H1 (cell line): ENCODE data around the gene CTIF. TPM values are rescaled to one million over a fixed set of nuclear protein-coding genes. Genes with fewer than 3 reads are reported as not detected.

ENCODE experiments used
- CTCF ChIA-PET: fragments of 300-600 bp; sonication (Branson Sonifier 250); formaldehyde crosslinking; loops from one replicate; lab custom pipeline; 2021; ENCODE audit not compliant: partially characterized antibody; lab: Charles Lee
- POLR2A ChIA-PET: fragments of 300-600 bp; sonication (Branson Sonifier 250); formaldehyde crosslinking; loops from one replicate; lab custom pipeline; 2021; ENCODE audit warnings: inconsistent platforms; ENCODE audit not compliant: partially characterized antibody; lab: Charles Lee
- DNase-seq, 2 experiments: peaks; one replicate each; pipeline versions ENCODE4 v3.0.0 to v3.0.0-alpha.2; 2010 to 2022; ENCODE audit warnings: low spot score in 2 of 2, low read depth in 1 of 2, mixed read lengths in 1 of 2
- FAIRE-seq: peaks from 2 replicates; lab custom pipeline; 2011; peaks lifted over from hg19 to GRCh38; lab: Jason Lieb, UNC
- H2AFZ ChIP-seq: 2 replicates; pipeline ENCODE4 v1.8.1; 2012; ENCODE audit warnings: low read length, inconsistent platforms
- H2AK5ac ChIP-seq: 2 replicates; pipeline ENCODE4 v1.6.1; 2013; ENCODE audit warnings: low read depth, low read length
- H2BK120ac ChIP-seq: replicated peaks from 2 replicates; pipeline ENCODE3; 2013; ENCODE audit warnings: low read depth, low read length, inconsistent platforms
- H2BK12ac ChIP-seq: 2 replicates; pipeline ENCODE4 v1.6.1; 2013; ENCODE audit warnings: low read depth, low read length
- H2BK15ac ChIP-seq: 2 replicates; pipeline ENCODE4 v1.6.1; 2013; ENCODE audit warnings: low read length
- H2BK20ac ChIP-seq: 2 replicates; pipeline ENCODE4 v1.6.1; 2013; ENCODE audit warnings: low read length
- H2BK5ac ChIP-seq: 2 replicates; pipeline ENCODE4 v1.6.1; 2013; ENCODE audit warnings: low read depth, low read length
- H3K14ac ChIP-seq: 2 replicates; pipeline ENCODE4 v1.6.1; 2013; ENCODE audit warnings: inconsistent platforms; ENCODE audit not compliant: insufficient read length
- H3K18ac ChIP-seq: 2 replicates; pipeline ENCODE4 v1.6.1; 2013; ENCODE audit warnings: low read length; ENCODE audit errors: extremely low read depth
- H3K23ac ChIP-seq: 2 replicates; pipeline ENCODE4 v1.6.1; 2013; ENCODE audit warnings: inconsistent platforms; ENCODE audit not compliant: insufficient read length
- H3K23me2 ChIP-seq: 2 replicates; pipeline ENCODE4 v1.6.1; 2013; ENCODE audit warnings: low read depth, low read length
- H3K27ac ChIP-seq: 2 replicates; pipeline ENCODE4 v1.6.1; 2011; ENCODE audit warnings: low read depth, low read length, inconsistent platforms
- H3K27me3 ChIP-seq, 4 experiments: replicated peaks in 1 of 4; 1 replicate in 1 of 4; 2 replicates in 3 of 4; pipeline versions ENCODE4 v1.6.1 to v1.8.1; 2011 to 2013; ENCODE audit warnings: low read length in 3 of 4, mild to moderate bottlenecking in 3 of 4, inconsistent platforms in 2 of 4, mixed read lengths in 2 of 4, moderate library complexity in 1 of 4; ENCODE audit not compliant: control insufficient read depth in 3 of 4, insufficient read depth in 3 of 4; ENCODE audit errors: extremely low read depth in 1 of 4
- H3K36me3 ChIP-seq, 4 experiments: 2 replicates each; pipeline versions ENCODE4 v1.6.1 to v1.8.1; 2011 to 2013; ENCODE audit warnings: mild to moderate bottlenecking in 4 of 4, low read length in 3 of 4, moderate library complexity in 2 of 4, control low read depth in 1 of 4, inconsistent platforms in 1 of 4; ENCODE audit not compliant: insufficient read depth in 4 of 4, control insufficient read depth in 2 of 4
- H3K4ac ChIP-seq: replicated peaks from 2 replicates; pipeline ENCODE3; 2013; ENCODE audit warnings: low read length, low read depth, mixed read lengths, inconsistent platforms; ENCODE audit not compliant: insufficient read length
- H3K4me1 ChIP-seq, 4 experiments: replicated peaks in 1 of 4; 1 replicate in 1 of 4; 2 replicates in 3 of 4; pipeline versions ENCODE4 v1.6.1 to v1.8.1; 2011 to 2013; ENCODE audit warnings: low read length in 3 of 4, inconsistent platforms in 2 of 4, mixed read lengths in 1 of 4; ENCODE audit not compliant: insufficient read depth in 4 of 4, control insufficient read depth in 3 of 4
- H3K4me2 ChIP-seq, 2 experiments: 2 replicates each; pipeline versions ENCODE4 v1.6.1 to v1.8.1; 2011 to 2013; ENCODE audit warnings: low read depth in 2 of 2, low read length in 2 of 2, control low read depth in 1 of 2, inconsistent platforms in 1 of 2, mild to moderate bottlenecking in 1 of 2; ENCODE audit not compliant: insufficient read depth in 1 of 2
- H3K4me3 ChIP-seq, 4 experiments: fragments of 200-600, 300-600 bp in 1 of 4; sonication (generic), shearing (Covaris generic), sonication (Bioruptor Twin) in 1 of 4; 2 replicates each; pipeline versions ENCODE4 v1.5.1 to v1.8.1; 2011 to 2016; ENCODE audit warnings: low read length in 4 of 4, low read depth in 3 of 4, control low read depth in 2 of 4, inconsistent platforms in 2 of 4, mild to moderate bottlenecking in 2 of 4, mixed read lengths in 1 of 4, moderate library complexity in 1 of 4; ENCODE audit not compliant: insufficient read depth in 2 of 4; ENCODE audit errors: extremely low read depth in 1 of 4
- H3K56ac ChIP-seq: replicated peaks from 2 replicates; pipeline ENCODE3; 2013; ENCODE audit warnings: low read depth, mild to moderate bottlenecking, mixed read lengths, low read length, inconsistent platforms; ENCODE audit not compliant: insufficient read length
- H3K79me1 ChIP-seq: 2 replicates; pipeline ENCODE4 v1.6.1; 2013; ENCODE audit warnings: low read depth, low read length, control low read depth
- H3K79me2 ChIP-seq, 2 experiments: 2 replicates each; pipeline versions ENCODE4 v1.6.1 to v1.8.1; 2012 to 2013; ENCODE audit warnings: low read length in 2 of 2, mild to moderate bottlenecking in 2 of 2, inconsistent platforms in 1 of 2; ENCODE audit not compliant: insufficient read depth in 2 of 2, control insufficient read depth in 1 of 2
- H3K9ac ChIP-seq, 4 experiments: replicated peaks in 1 of 4; 1 replicate in 1 of 4; 2 replicates in 3 of 4; pipeline versions ENCODE4 v1.6.1 to v1.8.1; 2011 to 2013; ENCODE audit warnings: low read depth in 3 of 4, low read length in 3 of 4, control low read depth in 2 of 4, mild to moderate bottlenecking in 2 of 4, moderate library complexity in 2 of 4, inconsistent platforms in 1 of 4; ENCODE audit errors: extremely low read depth in 1 of 4
- H3K9me3 ChIP-seq, 2 experiments: 2 replicates each; pipeline versions ENCODE4 v1.6.1 to v1.8.1; 2012 to 2013; ENCODE audit warnings: mild to moderate bottlenecking in 2 of 2, moderate library complexity in 2 of 2, control low read depth in 1 of 2, inconsistent platforms in 1 of 2, low read depth in 1 of 2, low read length in 1 of 2, mixed read lengths in 1 of 2; ENCODE audit not compliant: insufficient read depth in 2 of 2
- H4K20me1 ChIP-seq, 2 experiments: replicated peaks in 1 of 2; 2 replicates each; pipeline versions ENCODE3 to v1.8.1; 2011 to 2013; ENCODE audit warnings: inconsistent platforms in 2 of 2, low read length in 2 of 2, mild to moderate bottlenecking in 1 of 2; ENCODE audit not compliant: insufficient read depth in 2 of 2, control insufficient read depth in 1 of 2
- H4K5ac ChIP-seq: 2 replicates; pipeline ENCODE4 v1.6.1; 2013; ENCODE audit warnings: low read length, low read depth, mixed read lengths, inconsistent platforms; ENCODE audit not compliant: insufficient read length
- H4K8ac ChIP-seq: 2 replicates; pipeline ENCODE4 v1.8.0; 2013; ENCODE audit warnings: mild to moderate bottlenecking, moderate library complexity, low read length, inconsistent platforms; ENCODE audit not compliant: insufficient read depth; ENCODE audit errors: extremely low read depth
- H4K91ac ChIP-seq: replicated peaks from 2 replicates; pipeline ENCODE3; 2013; ENCODE audit warnings: low read length, mixed read lengths, inconsistent platforms; ENCODE audit not compliant: insufficient read length
- CTBP2 ChIP-seq: IDR thresholded peaks from 2 replicates; pipeline ENCODE4 v1.7.0; 2011; ENCODE audit warnings: borderline replicate concordance, mild to moderate bottlenecking, moderate library complexity, mixed read lengths, low read length; ENCODE audit not compliant: insufficient read depth, insufficient read length
- EZH2 ChIP-seq: fragments of 200-600 bp; sonication (generic); IDR thresholded peaks from 2 replicates; pipeline ENCODE4 v1.7.1; 2012; ENCODE audit warnings: low read depth, mild to moderate bottlenecking, moderate library complexity, low read length, inconsistent platforms; ENCODE audit not compliant: severe bottlenecking
- HDAC2 ChIP-seq, 2 experiments: fragments of 300-600 bp in 1 of 2; sonication (generic) in 1 of 2; IDR thresholded peaks; 2 replicates each; pipeline ENCODE4 v1.6.1; 2011 to 2012; ENCODE audit warnings: low read depth in 2 of 2, low read length in 2 of 2, mild to moderate bottlenecking in 2 of 2, moderate library complexity in 2 of 2, borderline replicate concordance in 1 of 2, inconsistent platforms in 1 of 2
- RBBP5 ChIP-seq: IDR thresholded peaks from 2 replicates; pipeline ENCODE4 v1.7.1; 2012; ENCODE audit warnings: low read depth, mild to moderate bottlenecking, inconsistent platforms, low read length, moderate library complexity, borderline replicate concordance
- RNF2 ChIP-seq: fragments of 200-900, 300-1000 bp; sonication (generic); IDR thresholded peaks from 2 replicates; pipeline ENCODE4 v1.7.1; 2016; ENCODE audit warnings: borderline replicate concordance, low read depth, mild to moderate bottlenecking, antibody characterized with exemption, low read length; ENCODE audit not compliant: poor library complexity, severe bottlenecking; ENCODE audit errors: missing control alignments
- SIN3A ChIP-seq, 2 experiments: IDR thresholded peaks in 1 of 2; conservative IDR thresholded peaks in 1 of 2; 2 replicates each; pipeline ENCODE4 v1.6.1; 2011 to 2012; ENCODE audit warnings: low read length in 2 of 2, improper control_type of control experiment in 1 of 2, low read depth in 1 of 2, mild to moderate bottlenecking in 1 of 2
- SP2 ChIP-seq: IDR thresholded peaks from 2 replicates; pipeline ENCODE4 v1.6.1; 2012; ENCODE audit warnings: mild to moderate bottlenecking, low read length, inconsistent platforms
- TAF7 ChIP-seq: optimal IDR thresholded peaks from 2 replicates; pipeline ENCODE3; 2011; ENCODE audit warnings: low read depth, mild to moderate bottlenecking, inconsistent platforms, low read length, moderate library complexity, borderline replicate concordance
- WGBS, 2 experiments: shearing (Covaris generic) in 1 of 2; methylation state at CpG; one replicate each; pipeline versions ENCODE4 v1.1.6 to v1.1.7; 2013 to 2015; ENCODE audit warnings: low lambda C conversion rate in 2 of 2, mixed read lengths in 2 of 2, inconsistent platforms in 1 of 2, low coverage in 1 of 2, missing lambda C conversion rate in 1 of 2; ENCODE audit not compliant: insufficient replicate concordance in 2 of 2, insufficient coverage in 1 of 2, insufficient read length in 1 of 2; ENCODE audit errors: extremely low coverage in 1 of 2, missing lambda C conversion rate in 1 of 2; 5-methylcytosine and 5-hydroxymethylcytosine counted together
- polyA plus RNA-seq, 7 experiments: library from polyadenylated mRNA; depleted of rRNA in 3 of 7; stranded (reverse) in 5 of 7; unstranded in 2 of 7; fragments of >200 nt in 5 of 7; fragments of 200-250 nt in 2 of 7; gene quantifications; 1 replicate in 5 of 7; 2 replicates in 1 of 7; 4 replicates in 1 of 7; pipeline versions ENCODE4 v1.2.1 to v1.2.3, GENCODE V29; 2011 to 2013; ENCODE audit warnings: missing spikeins in 2 of 7, mixed read lengths in 2 of 7
- total RNA-seq: library from RNA; stranded (reverse); fragmentation: NEBNext Ultra II Directional; extraction: Animal tissue kit (Norgen Biotek cat#: 25700); gene quantifications from 2 replicates; pipeline ENCODE4 v1.2.1, GENCODE V29; 2021

The CTIF gene
- total and polyA plus RNA-seq, 2 of the 8 experiments (the other 6 are each of a cell fraction or from before 2014, with no cell fraction given): 9.0 to 17.8 TPM

GRCh38 chr18:48539406-48540250 lies 797 bp downstream of the CTIF start:
- ChIA-PET CTCF (interaction anchor here (0.6 to 3.3 kb wide), 4 partner anchors 25 to 128 kb away, joined by 3 to 21 read pairs (median 5); no protein-coding TSS in a partner anchor), POLR2A (interaction anchor here (1.7 to 1.9 kb wide), 2 partner anchors 10 to 122 kb away, joined by 3 to 4 read pairs; no protein-coding TSS in a partner anchor)
- Histone ChIP-seq H3K14ac (no peak overlapping the region), H2BK20ac (no peak overlapping the region), H4K8ac (peak overlapping the region; percentile 68), H2AK5ac (no peak overlapping the region), H2AFZ (no peak overlapping the region; the same call in 1 of the 2 replicates), H2BK120ac (no peak overlapping the region), H3K4me2 (peak overlapping the region; percentile 81 to 94), H3K18ac (peak overlapping the region; percentile 89), H3K23me2 (peaks cover 20% of the 10 kb centered on the region), H3K4ac (no peak overlapping the region), H4K20me1 (peaks cover 0 to 7% of the 10 kb centered on the region in 2 experiments), H4K91ac (no peak overlapping the region), H3K36me3 (no peaks in the 10 kb centered on the region), H3K9me3 (no peaks in the 10 kb centered on the region), H3K23ac (no peak overlapping the region), H3K4me3 (peak overlapping the region; percentile 70 to 92 (median 75)), H4K5ac (no peak overlapping the region), H3K27me3 (peaks cover 0 to 13% (median 5%) of the 10 kb centered on the region in 4 experiments; a peak in 5 of 7 replicates), H3K9ac (peak overlapping the region in 2 of 4 experiments; percentile 4 to 8; a peak in 1 of 7 replicates), H2BK12ac (no peak overlapping the region), H2BK15ac (no peak overlapping the region), H3K27ac (no peak overlapping the region), H3K79me1 (peaks cover 5% of the 10 kb centered on the region; the same call in 1 of the 2 replicates), H2BK5ac (peak overlapping the region; percentile 14; the same call in 1 of the 2 replicates), H3K79me2 (peaks cover 0 to 12% of the 10 kb centered on the region in 2 experiments; a peak in 2 of 4 replicates), H3K56ac (no peak overlapping the region), H3K4me1 (peaks cover 22 to 41% (median 28%) of the 10 kb centered on the region in 4 experiments)
- DNase-seq (peak in 1 of 2 experiments; percentile 79), FAIRE-seq (no peak)
- WGBS, 2 experiments: 1% methylated on average over 36 of the region's 70 CpGs; no CpG with 5 or more reads in 1 of the 2 experiments
- TF ChIP-seq RNF2 (peak; percentile 48), EZH2 (peak; percentile 50), HDAC2 (IDR thresholded peaks at IDR 0.05; ENCODE audit: borderline replicate concordance in 1 of 2, low read depth in 2 of 2, low read length in 2 of 2) (peak in 1 of 2 experiments; percentile 58; a peak in 1 of 4 replicates), TAF7 (no peak), SP2 (no peak), RBBP5 (peak; percentile 82; the same call in 1 of the 2 replicates), SIN3A (conservative IDR thresholded peaks at IDR 0.05 in 1 of 2, IDR thresholded peaks at IDR 0.05 in 1 of 2; ENCODE audit: low read depth in 1 of 2, low read length in 2 of 2) (peak in 1 of 2 experiments; percentile 74; a peak in 1 of 4 replicates), CTBP2 (peak; percentile 29)
